CD14-positive monocyte (primary cell): ENCODE data around the gene DTYMK. TPM values are rescaled to one million over a fixed set of nuclear protein-coding genes. Genes with fewer than 3 reads are reported as not detected.
"Not testable (repeated sequence)": the region's sequence is repeated elsewhere in the genome, so short reads cannot be mapped to it uniquely, and the experiment has no call there.

Experiments used
- DNase-seq, 3 donors: peaks; one replicate each; pipeline ENCODE4 v3.0.0-alpha.2; 2011 to 2022
- H2AFZ ChIP-seq: 2 replicates; pipeline ENCODE4 v1.6.0; 2012; ENCODE audit warnings: mild to moderate bottlenecking, low read depth, low read length, inconsistent platforms; ENCODE audit not compliant: insufficient read depth, poor library complexity, severe bottlenecking
- H3K27ac ChIP-seq, 2 donors: 1 replicate in 1 of 2; 2 replicates in 1 of 2; pipeline ENCODE4 v1.5.1; 2012 to 2013; ENCODE audit warnings: low read length in 2 of 2, control low read depth in 1 of 2, inconsistent platforms in 1 of 2, low read depth in 1 of 2, mild to moderate bottlenecking in 1 of 2
- H3K27me3 ChIP-seq, 2 donors: one replicate each; pipeline versions ENCODE4 v1.6.0 to v1.6.1; 2011 to 2013; ENCODE audit warnings: low read length in 2 of 2; ENCODE audit not compliant: control insufficient read depth in 2 of 2, insufficient read depth in 2 of 2
- H3K36me3 ChIP-seq, 2 donors: replicated peaks in 1 of 2; 1 replicate in 1 of 2; 2 replicates in 1 of 2; pipeline versions ENCODE4 v1.5.1 to v1.6.1; 2012 to 2013; ENCODE audit warnings: low read length in 2 of 2, control low read depth in 1 of 2, inconsistent platforms in 1 of 2, mild to moderate bottlenecking in 1 of 2; ENCODE audit not compliant: insufficient read depth in 2 of 2, control insufficient read depth in 1 of 2
- H3K4me1 ChIP-seq, 2 donors: 1 replicate in 1 of 2; 2 replicates in 1 of 2; pipeline versions ENCODE4 v1.5.1 to v1.6.1; 2012 to 2013; ENCODE audit warnings: low read length in 2 of 2, control low read depth in 1 of 2, inconsistent platforms in 1 of 2, mild to moderate bottlenecking in 1 of 2, moderate library complexity in 1 of 2; ENCODE audit not compliant: insufficient read depth in 2 of 2, control insufficient read depth in 1 of 2
- H3K4me2 ChIP-seq: replicated peaks from 2 replicates; pipeline ENCODE3; 2012; ENCODE audit warnings: low read length, moderate library complexity, mild to moderate bottlenecking; ENCODE audit not compliant: poor library complexity, severe bottlenecking; ENCODE audit errors: extremely low read depth
- H3K4me3 ChIP-seq, 3 experiments: fragments of 200-600 bp in 1 of 3; sonication (generic) in 1 of 3; replicated peaks in 1 of 3; 1 replicate in 2 of 3; 2 replicates in 1 of 3; pipeline ENCODE4 v1.5.1; 2011 to 2013; ENCODE audit warnings: low read length in 3 of 3, mild to moderate bottlenecking in 3 of 3, control low read depth in 2 of 3, low read depth in 2 of 3, inconsistent platforms in 1 of 3, moderate library complexity in 1 of 3
- H3K79me2 ChIP-seq: 2 replicates; pipeline ENCODE4 v1.6.0; 2012; ENCODE audit warnings: mild to moderate bottlenecking, control low read depth, inconsistent platforms, low read length, moderate library complexity; ENCODE audit not compliant: insufficient read depth
- H3K9ac ChIP-seq: 2 replicates; pipeline ENCODE4 v1.6.0; 2017; ENCODE audit warnings: low read length, mild to moderate bottlenecking; ENCODE audit not compliant: insufficient read depth, poor library complexity, severe bottlenecking
- H3K9me3 ChIP-seq, 2 donors: replicated peaks in 1 of 2; 1 replicate in 1 of 2; 2 replicates in 1 of 2; pipeline versions ENCODE4 v1.5.1 to v1.6.1; 2012 to 2013; ENCODE audit warnings: low read length in 2 of 2, control low read depth in 1 of 2; ENCODE audit not compliant: control insufficient read depth in 1 of 2, insufficient read depth in 1 of 2
- H4K20me1 ChIP-seq: 2 replicates; pipeline ENCODE4 v1.6.0; 2012; ENCODE audit warnings: mild to moderate bottlenecking, low read length, control low read depth, moderate library complexity; ENCODE audit not compliant: insufficient read depth
- H3K27ac Mint-ChIP-seq, 7 donors: one replicate each; pipeline ENCODE4 v1.8.0; 2020; ENCODE audit warnings: mild to moderate bottlenecking in 7 of 7, mixed read lengths in 7 of 7, moderate library complexity in 6 of 7, inconsistent platforms in 2 of 7
- H3K27me3 Mint-ChIP-seq, 3 donors: one replicate each; pipeline ENCODE4 v1.8.0; 2021 to 2022; ENCODE audit warnings: low read depth in 3 of 3, mild to moderate bottlenecking in 3 of 3, mixed read lengths in 3 of 3, moderate library complexity in 3 of 3, inconsistent platforms in 1 of 3
- H3K36me3 Mint-ChIP-seq, 2 donors: one replicate each; pipeline ENCODE4 v1.8.0; 2020; ENCODE audit warnings: mixed read lengths in 2 of 2, inconsistent platforms in 1 of 2, mild to moderate bottlenecking in 1 of 2
- H3K4me1 Mint-ChIP-seq: one replicate; pipeline ENCODE4 v1.8.0; 2020; ENCODE audit warnings: mild to moderate bottlenecking, mixed read lengths
- H3K4me3 Mint-ChIP-seq, 2 donors: one replicate each; pipeline ENCODE4 v1.8.0; 2020; ENCODE audit warnings: mild to moderate bottlenecking in 2 of 2, mixed read lengths in 2 of 2, moderate library complexity in 1 of 2
- H3K9me3 Mint-ChIP-seq, 7 donors: one replicate each; pipeline ENCODE4 v1.8.0; 2020 to 2022; ENCODE audit warnings: mixed read lengths in 7 of 7, mild to moderate bottlenecking in 6 of 7, moderate library complexity in 6 of 7, inconsistent platforms in 2 of 7
- CTCF ChIP-seq: fragments of 200-600 bp; IDR thresholded peaks from one replicate; pipeline ENCODE4 v1.8.0; 2022; ENCODE audit warnings: antibody characterized with exemption, mild to moderate bottlenecking
- WGBS: methylation state at CpG from one replicate; pipeline ENCODE4 v1.1.5; 2013; ENCODE audit warnings: missing lambda C conversion rate; ENCODE audit not compliant: insufficient coverage; 5-methylcytosine and 5-hydroxymethylcytosine counted together
- intact Hi-C, 2 donors: fragments of 100-400 bp; cut with micrococcal nuclease; formaldehyde crosslinking; loops; one replicate each; pipeline versions ENCODE4 v1.15.0 to v1.15.1; 2023
- polyA plus RNA-seq, 3 donors: library from polyadenylated mRNA; depleted of rRNA in 1 of 3; unstranded in 2 of 3; stranded (reverse) in 1 of 3; fragments of 300-500 nt in 2 of 3; fragments of >200 nt in 1 of 3; fragmentation: Illumina TruSeq in 2 of 3; gene quantifications; 1 replicate in 2 of 3; 2 replicates in 1 of 3; pipeline ENCODE4 v1.2.3, GENCODE V29; 2012 to 2021

The DTYMK gene
- polyA plus RNA-seq, 3 donors: 13.0 to 23.5 (median 18.7) TPM

- Histone ChIP-seq H3K36me3 (peaks cover 47 to 71% of the 10 kb centered on the region in 2 donors), H2AFZ (no peak overlapping the region), H4K20me1 (peaks cover 3% of the 10 kb centered on the region), H3K27ac (no peak overlapping the region), H3K9ac (no peak overlapping the region), H3K4me3 (no peak overlapping the region), H3K4me2 (no peak overlapping the region), H3K9me3 (no peaks in the 10 kb centered on the region), H3K79me2 (no peaks in the 10 kb centered on the region), H3K27me3 (no peaks in the 10 kb centered on the region), H3K4me1 (no peaks in the 10 kb centered on the region)
- Mint-ChIP-seq H3K36me3 (peaks cover 53 to 69% of the 10 kb centered on the region in 2 donors), H3K27ac (peak overlapping the region in 2 of 7 donors; percentile 46 to 52), H3K27me3 (no peaks in the 10 kb centered on the region), H3K4me3 (no peak overlapping the region), H3K4me1 (no peaks in the 10 kb centered on the region), H3K9me3 (no peaks in the 10 kb centered on the region)
- WGBS: 91% methylated on average over 18 of the region's 23 CpGs
- intact Hi-C loops: no loop called here
- peak; percentile 3 for TF ChIP-seq CTCF
- no peak for DNase-seq
These were observed 20.7 kb downstream of the DTYMK start for GRCh38 chr2:241665731-241666440.

- H3K27ac ChIP-seq, H3K27me3 ChIP-seq, H3K4me3 Mint-ChIP-seq, H3K9me3 Mint-ChIP-seq, H3K4me3 ChIP-seq, H3K27me3 Mint-ChIP-seq, H3K9ac ChIP-seq, H3K4me2 ChIP-seq, H3K79me2 ChIP-seq, H4K20me1 ChIP-seq, DNase-seq, intact Hi-C loops, H2AFZ ChIP-seq, H3K4me1 Mint-ChIP-seq, H3K27ac Mint-ChIP-seq, H3K9me3 ChIP-seq, H3K4me1 ChIP-seq: not testable (repeated sequence)
- H3K36me3 ChIP-seq: peaks cover 47 to 71% of the 10 kb centered on the region in 2 donors
- 93% methylated on average over 20 of the region's 24 CpGs for WGBS
- H3K36me3 Mint-ChIP-seq: peaks cover 54 to 68% of the 10 kb centered on the region in 2 donors
These were observed 23.9 kb downstream of the DTYMK start for GRCh38 chr2:241662731-241663130.
